GM12872 (cell line): ENCODE results near the gene NEO1.

Source experiments
- CTCF ChIP-seq: IDR thresholded peaks from 3 replicates; pipeline ENCODE4 v1.5.1; 2011; ENCODE audit warnings: low read depth, mild to moderate bottlenecking, low read length, moderate library complexity; ENCODE audit not compliant: insufficient read depth

Gene NEO1

GRCh38 chr15:73331991-73332925 is 280.0 kb downstream of the NEO1 start:
- TF ChIP-seq CTCF: no peak

- TF ChIP-seq CTCF: no peak
Observed at GRCh38 chr15:73333001-73333400, 280.7 kb downstream of the NEO1 start.

- TF ChIP-seq CTCF: no peak
Observed at GRCh38 chr15:73334086-73334485, 281.8 kb downstream of the NEO1 start.

GRCh38 chr15:73335026-73335425 is 282.8 kb downstream of the NEO1 start:
- TF ChIP-seq CTCF: no peak

GRCh38 chr15:73335471-73335870 is 283.2 kb downstream of the NEO1 start:
- TF ChIP-seq CTCF: no peak

GRCh38 chr15:73336756-73337155 is 284.5 kb downstream of the NEO1 start:
- TF ChIP-seq CTCF: no peak

- TF ChIP-seq CTCF: no peak
Observed at GRCh38 chr15:73337187-73337586, 284.9 kb downstream of the NEO1 start.
